ENCODE data around the gene ZDBF2.
"Not testable (repeated sequence)": the region's sequence is repeated elsewhere in the genome, so short reads cannot be mapped to it uniquely, and the experiment has no call there.

The ZDBF2 gene

GRCh38 chr2:206354129-206354528 lies 79.7 kb downstream of the ZDBF2 start:
- no peak overlapping the region for H3K27ac ChIP-seq (ENCODE audit: low read depth, low read length)
- no peaks in the 10 kb centered on the region for H3K79me2 ChIP-seq (ENCODE audit: control insufficient read depth, low read length)
- no peaks in the 10 kb centered on the region for H3F3A ChIP-seq (ENCODE audit: control insufficient read depth, insufficient read depth)
- no peaks in the 10 kb centered on the region for H3K9me2 ChIP-seq (replicated peaks; ENCODE audit: control insufficient read depth, low read length)
- H4K20me1 ChIP-seq (ENCODE audit: control insufficient read depth, insufficient read depth, low read depth, low read length) = no peaks in the 10 kb centered on the region
- no peak for TF ChIP-seq CTCF (IDR thresholded peaks at IDR 0.05; ENCODE audit: low read depth, low read length, poor library complexity, severe bottlenecking)
- no peak for TF ChIP-seq EZH2phosphoT487 (IDR thresholded peaks at IDR 0.05; ENCODE audit: borderline replicate concordance, low read length)
- H3K9me3 ChIP-seq (ENCODE audit: control insufficient read depth, insufficient read depth, low read length) = no peaks in the 10 kb centered on the region
- no peaks in the 10 kb centered on the region for H3K4me1 ChIP-seq (ENCODE audit: control insufficient read depth, low read length)
- no peak overlapping the region for H3K4me2 ChIP-seq (ENCODE audit: low read length)
- H3K27me3 ChIP-seq (ENCODE audit: control insufficient read depth, low read length) = no peaks in the 10 kb centered on the region
- no peaks in the 10 kb centered on the region for H3K36me3 ChIP-seq (ENCODE audit: control insufficient read depth, low read length)
- no peak overlapping the region for H3K4me3 ChIP-seq (ENCODE audit: low read length)

- H3K9me2 ChIP-seq (replicated peaks; ENCODE audit: control insufficient read depth, low read length); H3K27me3 ChIP-seq (ENCODE audit: control insufficient read depth, low read length); H3K27ac ChIP-seq (ENCODE audit: low read depth, low read length); H3K36me3 ChIP-seq (ENCODE audit: control insufficient read depth, low read length); H3K4me2 ChIP-seq (ENCODE audit: low read length); H3F3A ChIP-seq (ENCODE audit: control insufficient read depth, insufficient read depth); H4K20me1 ChIP-seq (ENCODE audit: control insufficient read depth, insufficient read depth, low read depth, low read length); H3K9me3 ChIP-seq (ENCODE audit: control insufficient read depth, insufficient read depth, low read length); H3K79me2 ChIP-seq (ENCODE audit: control insufficient read depth, low read length); H3K4me3 ChIP-seq (ENCODE audit: low read length); H3K4me1 ChIP-seq (ENCODE audit: control insufficient read depth, low read length): not testable (repeated sequence)
Observed at GRCh38 chr2:206356840-206357239, 82.4 kb downstream of the ZDBF2 start.

GRCh38 chr2:206360840-206361239 lies 86.4 kb downstream of the ZDBF2 start:
- not testable (repeated sequence) for H3K79me2 ChIP-seq (ENCODE audit: control insufficient read depth, low read length); H3K4me3 ChIP-seq (ENCODE audit: low read length); H3K9me2 ChIP-seq (replicated peaks; ENCODE audit: control insufficient read depth, low read length); H3K27me3 ChIP-seq (ENCODE audit: control insufficient read depth, low read length); H3K4me1 ChIP-seq (ENCODE audit: control insufficient read depth, low read length); H3F3A ChIP-seq (ENCODE audit: control insufficient read depth, insufficient read depth); H4K20me1 ChIP-seq (ENCODE audit: control insufficient read depth, insufficient read depth, low read depth, low read length); H3K27ac ChIP-seq (ENCODE audit: low read depth, low read length); H3K4me2 ChIP-seq (ENCODE audit: low read length); H3K9me3 ChIP-seq (ENCODE audit: control insufficient read depth, insufficient read depth, low read length); H3K36me3 ChIP-seq (ENCODE audit: control insufficient read depth, low read length)

- H3K27me3 ChIP-seq (ENCODE audit: control insufficient read depth, low read length) = no peaks in the 10 kb centered on the region; the same call in 1 of the 2 replicates
- no peak for TF ChIP-seq CTCF (IDR thresholded peaks at IDR 0.05; ENCODE audit: low read depth, low read length, poor library complexity, severe bottlenecking)
- TF ChIP-seq EZH2phosphoT487 (IDR thresholded peaks at IDR 0.05; ENCODE audit: borderline replicate concordance, low read length) = no peak
- H3K79me2 ChIP-seq (ENCODE audit: control insufficient read depth, low read length) = no peaks in the 10 kb centered on the region
- H3K4me1 ChIP-seq (ENCODE audit: control insufficient read depth, low read length) = no peaks in the 10 kb centered on the region
- no peak overlapping the region for H3K27ac ChIP-seq (ENCODE audit: low read depth, low read length)
- no peak overlapping the region for H3K4me2 ChIP-seq (ENCODE audit: low read length)
- no peaks in the 10 kb centered on the region for H4K20me1 ChIP-seq (ENCODE audit: control insufficient read depth, insufficient read depth, low read depth, low read length)
- no peaks in the 10 kb centered on the region for H3K9me2 ChIP-seq (replicated peaks; ENCODE audit: control insufficient read depth, low read length)
- H3F3A ChIP-seq (ENCODE audit: control insufficient read depth, insufficient read depth) = no peaks in the 10 kb centered on the region
- H3K4me3 ChIP-seq (ENCODE audit: low read length) = no peak overlapping the region
- H3K36me3 ChIP-seq (ENCODE audit: control insufficient read depth, low read length) = no peaks in the 10 kb centered on the region
- H3K9me3 ChIP-seq (ENCODE audit: control insufficient read depth, insufficient read depth, low read length) = no peaks in the 10 kb centered on the region
Observed at GRCh38 chr2:206361407-206362045, 87.1 kb downstream of the ZDBF2 start.

Measured in DOHH2 (cell line).